ENCODE measurements around the gene SRD5A3. TPM values are rescaled to one million over a fixed set of nuclear protein-coding genes. Genes with fewer than 3 reads are reported as not detected.
"Not testable (repeated sequence)": the region's sequence is repeated elsewhere in the genome, so short reads cannot be mapped to it uniquely, and the experiment has no call there.

The SRD5A3 gene
- polyA plus RNA-seq, 3 donors from 2014 or later: 7.1 to 21.8 (median 17.8) TPM

DNA sequence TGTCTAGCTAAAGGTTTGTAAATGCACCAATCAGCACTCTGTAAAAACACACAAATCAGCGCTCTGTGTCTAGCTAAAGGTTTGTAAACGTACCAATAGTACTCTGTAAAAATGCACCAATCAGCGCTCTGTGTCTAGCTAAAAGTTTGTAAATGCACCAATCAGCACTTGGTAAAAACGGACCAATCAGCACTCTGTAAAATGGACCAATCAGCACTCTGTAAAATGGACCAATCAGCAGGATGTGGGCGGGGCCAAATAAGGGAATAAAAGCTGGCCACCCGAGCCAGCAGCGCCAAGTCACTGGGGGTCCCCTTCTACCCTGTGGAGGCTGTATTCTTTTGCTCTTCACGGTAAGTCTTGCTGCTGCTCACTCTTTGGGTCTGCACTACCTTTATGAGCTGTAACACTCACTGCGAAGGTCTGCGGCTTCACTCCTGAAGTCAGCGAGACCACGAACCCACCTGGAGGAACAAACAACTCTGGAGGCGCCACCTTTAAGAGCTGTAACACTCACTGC is 7.2 kb downstream of the SRD5A3 start:
- peaks cover 8 to 23% (median 21%) of the 10 kb centered on the region in 3 donors for H3K36me3 Mint-ChIP-seq
- H3K9me3 Mint-ChIP-seq; H3K4me3 Mint-ChIP-seq; H3K27ac Mint-ChIP-seq; H3K4me1 Mint-ChIP-seq; DNase-seq; H3K27me3 Mint-ChIP-seq (ENCODE audit: low read depth in 3 of 3): not testable (repeated sequence)

DNA sequence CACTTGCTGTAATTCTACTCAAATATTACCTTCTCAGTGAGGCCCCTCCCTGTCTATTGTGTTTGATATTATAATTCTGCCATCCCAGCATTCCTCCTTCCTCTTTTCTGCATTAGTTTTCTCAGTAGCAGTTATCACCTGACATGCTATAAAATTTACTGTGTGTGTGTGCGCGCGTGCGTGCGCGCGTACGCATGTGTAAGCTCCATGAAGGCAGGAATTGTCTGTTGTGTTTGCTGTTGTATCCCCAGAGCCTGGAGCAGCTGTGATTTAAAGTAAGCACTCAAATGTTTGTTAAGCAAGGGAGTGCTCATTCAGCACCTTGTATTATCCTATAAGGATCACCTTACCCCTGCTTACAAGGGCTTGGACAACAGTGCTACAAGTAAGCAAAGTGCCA is 8.6 kb downstream of the SRD5A3 start:
- no peaks in the 10 kb centered on the region for H3K27me3 Mint-ChIP-seq (ENCODE audit: low read depth in 3 of 3)
- no peak overlapping the region for H3K4me3 Mint-ChIP-seq
- H3K36me3 Mint-ChIP-seq: peaks cover 8 to 23% (median 21%) of the 10 kb centered on the region in 3 donors
- H3K4me1 Mint-ChIP-seq: peaks cover 0 to 7% of the 10 kb centered on the region in 2 donors
- H3K27ac Mint-ChIP-seq: no peak overlapping the region
- DNase-seq: no peak
- no peaks in the 10 kb centered on the region for H3K9me3 Mint-ChIP-seq

DNA sequence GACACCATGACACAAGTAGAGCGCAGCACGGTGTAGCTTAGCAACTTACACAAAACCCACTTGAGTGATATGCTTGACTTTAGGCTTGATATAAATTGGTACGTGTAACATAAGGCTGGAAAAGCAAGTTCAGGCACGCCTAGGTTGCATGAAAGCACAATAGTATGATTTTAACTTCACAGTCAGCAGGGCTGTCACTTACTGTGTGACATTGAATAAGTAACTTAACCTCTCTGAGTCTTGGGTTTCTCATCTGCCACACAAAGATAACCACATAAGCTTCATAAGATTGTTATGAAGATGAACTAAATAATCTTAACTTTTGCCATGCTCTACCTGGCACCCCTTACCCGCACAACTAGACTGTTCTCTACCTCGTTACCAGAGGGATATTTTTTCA is 9.5 kb downstream of the SRD5A3 start:
- Mint-ChIP-seq H3K36me3 (peaks cover 8 to 23% (median 21%) of the 10 kb centered on the region in 3 donors), H3K27me3 (ENCODE audit: low read depth in 3 of 3) (no peaks in the 10 kb centered on the region), H3K4me1 (peaks cover 0 to 7% of the 10 kb centered on the region in 2 donors), H3K4me3 (no peak overlapping the region), H3K9me3 (no peaks in the 10 kb centered on the region), H3K27ac (no peak overlapping the region)
- DNase-seq: no peak

DNA sequence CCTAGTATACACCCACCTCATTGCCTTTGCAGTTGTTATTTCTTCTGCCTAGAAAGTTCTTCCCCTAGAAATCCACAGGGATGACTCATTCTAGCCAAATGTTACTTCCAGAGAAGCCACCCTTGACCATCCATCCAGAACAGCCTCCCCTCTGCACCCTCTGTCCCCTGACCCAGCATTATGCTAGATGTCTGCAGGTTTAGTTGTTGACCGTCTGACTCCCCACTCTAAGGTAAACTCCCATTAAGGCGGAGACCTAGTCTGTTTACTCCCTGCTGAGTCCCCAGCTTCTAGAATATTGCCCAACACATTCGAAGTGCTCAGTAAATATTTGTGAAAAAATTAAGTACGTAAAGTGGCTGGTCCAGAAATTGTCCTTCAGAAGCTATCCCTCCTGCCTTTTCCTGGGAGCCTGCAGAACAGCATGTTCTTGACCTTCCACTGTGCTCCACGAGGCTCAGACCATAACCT is 11.0 kb downstream of the SRD5A3 start:
- DNase-seq: no peak
- no peak overlapping the region for H3K27ac Mint-ChIP-seq
- no peaks in the 10 kb centered on the region for H3K27me3 Mint-ChIP-seq (ENCODE audit: low read depth in 3 of 3)
- H3K36me3 Mint-ChIP-seq: peaks cover 8 to 21% (median 21%) of the 10 kb centered on the region in 3 donors
- no peaks in the 10 kb centered on the region for H3K9me3 Mint-ChIP-seq
- H3K4me1 Mint-ChIP-seq: peaks cover 0 to 7% of the 10 kb centered on the region in 2 donors
- no peak overlapping the region for H3K4me3 Mint-ChIP-seq

DNA sequence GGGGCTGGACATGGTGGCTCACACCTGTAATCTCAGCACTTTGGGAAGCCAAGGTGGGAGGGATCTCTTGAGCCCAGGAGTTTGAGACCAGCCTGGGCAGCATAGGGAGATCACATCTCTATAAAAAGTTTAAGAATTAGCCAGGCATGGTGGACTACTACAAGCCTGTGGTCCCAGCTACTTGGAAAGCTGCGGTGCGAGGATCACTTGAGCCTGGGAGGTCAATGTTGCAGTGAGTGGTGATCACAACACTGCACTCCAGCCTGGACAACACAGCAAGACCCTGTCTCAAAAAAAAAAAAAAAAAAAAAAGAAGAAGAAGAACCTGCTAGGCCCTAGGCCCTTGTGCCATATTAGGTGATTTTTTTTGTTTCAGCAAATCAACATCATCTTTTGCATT is 12.2 kb downstream of the SRD5A3 start:
- H3K4me3 Mint-ChIP-seq: no peak overlapping the region
- H3K9me3 Mint-ChIP-seq: no peaks in the 10 kb centered on the region
- peaks cover 0 to 2% (median 0%) of the 10 kb centered on the region in 3 donors for H3K27me3 Mint-ChIP-seq (ENCODE audit: low read depth in 3 of 3)
- peaks cover 4 to 13% (median 11%) of the 10 kb centered on the region in 3 donors for H3K36me3 Mint-ChIP-seq
- no peak for DNase-seq
- H3K27ac Mint-ChIP-seq: no peak overlapping the region
- peaks cover 0 to 7% of the 10 kb centered on the region in 2 donors for H3K4me1 Mint-ChIP-seq

DNA sequence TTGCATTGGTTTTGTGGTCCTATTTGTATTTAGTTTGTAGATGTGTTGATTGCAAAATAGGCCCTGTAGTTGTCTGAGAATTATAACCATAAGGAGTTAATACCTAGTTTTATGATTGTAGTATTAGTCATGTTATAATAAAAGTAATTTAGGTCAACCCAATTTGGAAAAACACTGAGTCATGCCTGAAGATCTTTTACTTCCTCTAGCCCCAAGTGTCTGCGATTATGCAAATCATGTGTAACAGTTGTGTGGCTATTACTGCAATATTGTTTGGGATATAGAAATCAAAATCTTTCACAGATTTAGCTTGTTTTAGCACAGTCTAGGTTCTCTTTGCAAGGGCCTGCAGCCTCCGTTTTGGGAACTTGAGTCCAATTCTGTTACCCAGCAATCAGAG is 12.6 kb downstream of the SRD5A3 start:
- no peak for DNase-seq
- Mint-ChIP-seq H3K27me3 (ENCODE audit: low read depth in 3 of 3) (peaks cover 0 to 2% (median 0%) of the 10 kb centered on the region in 3 donors), H3K36me3 (peaks cover 4 to 10% (median 8%) of the 10 kb centered on the region in 3 donors), H3K27ac (no peak overlapping the region), H3K4me1 (peaks cover 0 to 7% of the 10 kb centered on the region in 2 donors), H3K9me3 (no peaks in the 10 kb centered on the region), H3K4me3 (no peak overlapping the region)

DNA sequence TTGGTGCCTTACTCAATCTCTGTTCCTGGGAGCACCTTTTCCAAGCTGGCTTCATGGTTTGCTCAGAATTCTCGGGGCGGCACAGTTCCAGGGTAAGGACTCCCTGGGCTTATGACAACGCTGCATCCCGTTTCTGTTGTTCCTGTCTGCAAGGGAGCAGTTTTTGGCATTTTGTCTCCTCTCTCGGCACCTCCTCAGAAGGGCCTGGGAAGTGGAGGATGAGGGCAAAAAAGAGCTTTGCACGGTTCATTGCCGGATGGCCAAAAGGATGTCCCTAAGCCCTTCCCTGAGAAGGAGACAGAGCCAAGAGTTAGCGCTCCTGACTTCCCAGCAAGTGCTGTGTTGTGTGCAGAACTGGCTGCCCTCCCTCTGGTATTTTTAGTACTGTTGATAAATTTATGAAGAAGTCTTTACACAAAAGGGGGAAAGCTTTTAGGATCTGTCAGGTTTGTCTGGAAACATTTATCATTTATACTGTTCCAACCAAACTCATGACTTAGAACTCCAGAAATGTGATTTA is 13.4 kb downstream of the SRD5A3 start:
- Mint-ChIP-seq H3K9me3 (no peaks in the 10 kb centered on the region), H3K27ac (no peak overlapping the region), H3K4me3 (no peak overlapping the region), H3K36me3 (peaks cover 2 to 6% (median 4%) of the 10 kb centered on the region in 3 donors), H3K27me3 (ENCODE audit: low read depth in 3 of 3) (peaks cover 0 to 2% (median 0%) of the 10 kb centered on the region in 3 donors), H3K4me1 (peaks cover 0 to 7% of the 10 kb centered on the region in 2 donors)
- DNase-seq: no peak

DNA sequence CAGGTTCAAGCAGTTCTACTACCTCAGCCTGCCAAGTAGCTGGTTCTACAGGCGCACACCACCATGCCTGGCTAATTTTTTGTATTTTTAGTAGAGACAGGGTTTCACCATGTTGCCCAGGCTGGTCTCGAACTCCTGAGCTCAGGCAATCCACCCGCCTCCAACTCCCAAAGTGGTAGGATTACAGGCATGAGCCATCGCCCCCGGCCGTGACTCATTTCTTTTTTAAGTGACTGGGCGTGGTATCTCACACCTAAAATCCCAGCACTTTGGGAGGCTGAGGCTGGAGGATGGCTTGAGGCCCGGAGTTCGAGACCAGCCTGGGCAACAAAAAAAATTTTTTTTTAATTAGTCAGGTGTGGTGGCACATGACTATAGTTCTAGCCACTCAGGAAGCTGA is 16.9 kb downstream of the SRD5A3 start:
- DNase-seq; H3K4me1 Mint-ChIP-seq; H3K36me3 Mint-ChIP-seq; H3K27ac Mint-ChIP-seq; H3K4me3 Mint-ChIP-seq; H3K9me3 Mint-ChIP-seq; H3K27me3 Mint-ChIP-seq (ENCODE audit: low read depth in 3 of 3): not testable (repeated sequence)

DNA sequence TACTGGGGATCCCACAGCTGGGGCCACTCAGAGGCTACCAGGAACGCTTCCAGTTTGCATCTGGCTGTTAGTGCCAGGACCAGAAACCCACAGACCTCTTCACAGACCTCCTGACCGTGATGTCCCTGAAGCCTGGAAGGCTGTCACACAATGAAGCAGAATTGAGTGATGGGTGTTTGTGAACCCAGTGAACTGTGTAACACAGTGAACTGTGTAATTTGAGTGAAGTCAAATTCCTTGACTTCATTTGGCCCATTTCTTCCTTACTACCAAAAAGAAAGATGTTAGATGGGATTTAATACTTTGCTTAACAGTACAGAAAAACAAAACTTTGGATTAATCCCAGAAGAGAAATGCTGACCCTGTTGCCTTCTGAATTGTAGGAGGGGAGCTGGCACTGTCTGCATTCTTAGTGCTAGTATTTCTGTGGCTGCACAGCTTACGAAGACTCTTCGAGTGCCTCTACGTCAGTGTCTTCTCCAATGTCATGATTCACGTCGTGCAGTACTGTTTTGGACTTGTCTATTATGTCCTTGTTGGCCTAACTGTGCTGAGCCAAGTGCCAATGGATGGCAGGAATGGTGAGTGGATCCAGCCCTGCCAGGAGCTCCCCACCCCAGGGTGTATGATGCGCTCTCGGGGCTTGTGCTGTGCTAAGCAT is 17.8 kb downstream of the SRD5A3 start:
- Mint-ChIP-seq H3K27me3 (ENCODE audit: low read depth in 3 of 3) (peaks cover 0 to 2% (median 0%) of the 10 kb centered on the region in 3 donors), H3K36me3 (peaks cover 0 to 9% (median 4%) of the 10 kb centered on the region in 3 donors)

DNA sequence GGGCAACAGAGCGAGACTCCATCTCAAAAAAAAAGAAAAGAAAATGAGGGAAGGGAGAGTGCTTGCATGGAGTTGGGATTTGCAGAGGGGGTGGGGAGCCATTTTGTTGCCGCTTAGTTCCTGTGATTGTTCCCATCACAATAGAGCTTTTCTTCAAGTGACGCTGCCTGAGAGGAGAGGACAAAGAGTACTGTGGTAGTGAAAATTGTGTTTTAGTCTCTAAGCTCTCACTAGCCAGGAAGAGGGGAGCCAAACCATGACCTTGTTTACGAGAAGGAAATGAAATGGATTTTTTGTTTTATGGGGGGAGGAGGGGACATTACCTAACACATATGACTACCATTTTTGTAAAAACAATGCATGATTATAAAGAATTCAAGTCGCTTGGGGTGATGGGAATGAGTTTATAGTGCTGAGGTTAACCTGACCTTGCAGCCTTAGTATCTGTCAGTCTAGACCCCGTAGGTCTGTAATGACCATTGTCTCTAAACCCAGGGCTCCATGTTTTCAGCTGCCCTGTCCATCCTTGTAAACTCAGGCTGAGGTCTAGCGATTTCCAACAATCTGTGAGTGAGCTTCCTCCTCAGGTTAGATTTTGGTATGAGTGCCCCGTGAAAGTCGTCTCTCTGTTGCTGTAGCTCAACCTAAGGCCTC is 18.8 kb downstream of the SRD5A3 start:
- Mint-ChIP-seq H3K4me3 (no peak overlapping the region), H3K9me3 (no peaks in the 10 kb centered on the region)

More for the DNA sequence above, 17.8 kb downstream of the SRD5A3 start:
- Mint-ChIP-seq H3K4me3 (no peak overlapping the region), H3K9me3 (no peaks in the 10 kb centered on the region), H3K4me1 (peaks cover 0 to 1% of the 10 kb centered on the region in 2 donors), H3K27ac (no peak overlapping the region)
- DNase-seq: no peak

DNA sequence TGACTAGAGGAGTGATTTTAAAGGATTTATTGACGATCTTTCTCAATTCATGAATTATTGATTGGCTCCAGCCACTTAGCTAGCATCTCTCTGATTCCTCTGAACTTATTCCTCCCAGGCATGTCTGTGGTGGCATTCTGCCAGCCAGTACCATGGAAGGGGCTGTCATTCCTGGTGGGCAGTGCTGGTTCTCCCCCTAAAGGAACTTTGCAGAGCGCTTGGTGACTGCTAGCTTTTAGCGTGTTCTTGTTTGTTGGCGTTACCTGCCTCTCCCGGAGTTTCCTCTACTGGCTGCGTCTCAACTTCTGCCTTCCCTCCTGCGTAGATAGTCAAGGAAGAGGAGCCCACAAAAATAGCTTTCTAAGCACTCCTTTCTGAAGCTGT is 19.3 kb downstream of the SRD5A3 start:
- H3K4me1 Mint-ChIP-seq: no peaks in the 10 kb centered on the region
- no peaks in the 10 kb centered on the region for H3K9me3 Mint-ChIP-seq
- no peak for DNase-seq
- no peak overlapping the region for H3K4me3 Mint-ChIP-seq
- H3K36me3 Mint-ChIP-seq: peaks cover 0 to 21% (median 4%) of the 10 kb centered on the region in 3 donors
- H3K27me3 Mint-ChIP-seq (ENCODE audit: low read depth in 3 of 3): peaks cover 0 to 2% (median 0%) of the 10 kb centered on the region in 3 donors
- H3K27ac Mint-ChIP-seq: no peak overlapping the region

More for the DNA sequence above, 18.8 kb downstream of the SRD5A3 start:
- no peak for DNase-seq
- no peaks in the 10 kb centered on the region for H3K4me1 Mint-ChIP-seq
- no peak overlapping the region for H3K27ac Mint-ChIP-seq
- peaks cover 0 to 2% (median 0%) of the 10 kb centered on the region in 3 donors for H3K27me3 Mint-ChIP-seq (ENCODE audit: low read depth in 3 of 3)
- peaks cover 0 to 16% (median 4%) of the 10 kb centered on the region in 3 donors for H3K36me3 Mint-ChIP-seq

DNA sequence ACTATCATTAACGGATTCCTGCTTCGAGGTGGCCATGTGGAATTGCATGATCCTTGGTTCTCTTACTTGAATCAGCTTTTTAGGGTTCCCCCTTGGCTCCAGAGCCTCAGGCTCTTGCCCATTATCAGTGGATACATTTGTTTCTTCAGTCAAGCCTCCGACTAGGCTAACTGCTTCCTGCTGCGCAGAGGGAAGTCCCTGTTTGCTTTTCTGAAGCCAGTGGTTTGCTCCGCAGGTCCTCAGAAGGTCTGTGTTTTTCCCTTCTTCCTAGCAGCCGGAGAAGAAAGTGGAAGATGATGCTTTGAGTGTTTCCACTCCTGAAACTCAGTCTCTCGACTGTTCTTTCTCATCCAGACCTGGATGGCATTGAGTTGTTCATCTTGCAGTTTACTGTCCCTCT is 20.6 kb downstream of the SRD5A3 start:
- Mint-ChIP-seq H3K4me1 (no peaks in the 10 kb centered on the region), H3K36me3 (peaks cover 0 to 21% (median 4%) of the 10 kb centered on the region in 3 donors), H3K27me3 (ENCODE audit: low read depth in 3 of 3) (peaks cover 0 to 2% (median 0%) of the 10 kb centered on the region in 3 donors), H3K9me3 (no peaks in the 10 kb centered on the region), H3K27ac (no peak overlapping the region), H3K4me3 (no peak overlapping the region)
- no peak for DNase-seq

DNA sequence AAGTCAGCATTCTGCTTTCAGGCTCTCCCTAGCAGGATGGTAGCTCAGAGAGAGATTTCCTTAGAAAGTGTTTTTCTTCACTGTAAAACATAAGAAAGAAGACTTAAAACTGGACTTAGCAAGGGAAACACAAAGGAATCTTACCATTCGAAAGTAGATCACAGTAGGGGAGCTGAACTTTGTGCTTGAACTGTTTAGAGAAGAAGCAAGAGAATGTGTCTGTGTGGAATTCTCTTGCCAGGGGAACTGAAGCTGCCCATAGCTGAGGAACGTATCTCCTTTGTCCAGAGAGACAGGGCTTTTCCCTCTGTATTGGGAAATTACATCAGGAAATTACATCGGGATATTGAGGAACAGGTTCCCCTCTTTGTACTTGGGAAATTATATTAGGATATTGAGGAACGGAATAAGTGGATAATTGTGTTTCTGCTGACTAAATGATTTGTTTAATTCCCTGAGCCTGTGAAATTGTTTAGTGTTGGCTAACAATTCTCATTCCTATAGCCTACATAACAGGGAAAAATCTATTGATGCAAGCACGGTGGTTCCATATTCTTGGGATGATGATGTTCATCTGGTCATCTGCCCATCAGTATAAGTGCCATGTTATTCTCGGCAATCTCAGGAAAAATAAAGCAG is 21.2 kb downstream of the SRD5A3 start:
- peaks cover 0 to 2% (median 0%) of the 10 kb centered on the region in 3 donors for H3K27me3 Mint-ChIP-seq (ENCODE audit: low read depth in 3 of 3)
- no peaks in the 10 kb centered on the region for H3K4me1 Mint-ChIP-seq
- H3K4me3 Mint-ChIP-seq: no peak overlapping the region
- DNase-seq: no peak
- no peaks in the 10 kb centered on the region for H3K9me3 Mint-ChIP-seq
- no peak overlapping the region for H3K27ac Mint-ChIP-seq
- H3K36me3 Mint-ChIP-seq: peaks cover 0 to 18% (median 4%) of the 10 kb centered on the region in 3 donors

DNA sequence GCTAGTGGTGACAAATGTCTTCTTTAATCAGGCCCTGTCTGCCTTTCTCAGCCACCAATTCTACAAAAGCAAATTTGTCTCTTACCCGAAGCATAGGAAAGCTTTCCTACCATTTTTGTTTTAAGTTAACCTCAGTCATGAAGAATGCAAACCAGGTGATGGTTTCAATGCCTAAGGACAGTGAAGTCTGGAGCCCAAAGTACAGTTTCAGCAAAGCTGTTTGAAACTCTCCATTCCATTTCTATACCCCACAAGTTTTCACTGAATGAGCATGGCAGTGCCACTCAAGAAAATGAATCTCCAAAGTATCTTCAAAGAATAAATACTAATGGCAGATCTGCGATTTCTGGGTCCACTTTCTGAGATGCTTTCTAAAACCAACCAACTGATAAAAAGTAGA is 23.9 kb downstream of the SRD5A3 start:
- no peaks in the 10 kb centered on the region for H3K27me3 Mint-ChIP-seq (ENCODE audit: low read depth in 3 of 3)
- peaks cover 0 to 13% (median 0%) of the 10 kb centered on the region in 3 donors for H3K36me3 Mint-ChIP-seq
- no peaks in the 10 kb centered on the region for H3K4me1 Mint-ChIP-seq
- no peak overlapping the region for H3K27ac Mint-ChIP-seq
- DNase-seq: no peak
- H3K4me3 Mint-ChIP-seq: no peak overlapping the region
- H3K9me3 Mint-ChIP-seq: no peaks in the 10 kb centered on the region

All from immature natural killer cell (primary cell).